ENCODE results near the gene TMEM14C.

DNA sequence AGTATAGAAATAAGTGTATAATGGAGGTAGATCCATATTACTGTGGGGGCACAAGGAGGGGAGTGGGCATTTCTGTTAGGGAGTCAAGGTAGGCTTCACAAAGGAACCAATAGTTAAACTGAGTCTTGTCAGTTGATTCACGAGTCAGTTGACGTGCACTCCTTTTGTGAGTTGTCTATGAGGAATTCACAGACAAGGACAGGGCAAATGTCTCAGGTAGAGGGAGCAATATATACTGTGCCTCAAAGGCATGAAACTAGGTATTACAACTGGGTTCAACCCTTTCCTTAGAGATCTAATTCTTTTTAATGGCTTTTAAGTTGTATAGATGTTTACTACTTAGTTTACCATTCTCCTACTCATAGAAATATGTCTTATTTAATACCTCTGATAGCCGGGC lies 11.0 kb downstream of the TMEM14C start:
- TF ChIP-seq CHD2 (IDR thresholded peaks at IDR 0.05; ENCODE audit: low read length, partially characterized antibody) (no peak), CTCF (IDR thresholded peaks at IDR 0.05) (no peak), EHF (CRISPR knock-in tag; IDR thresholded peaks at IDR 0.05) (no peak), POLR2AphosphoS2 (conservative IDR thresholded peaks at IDR 0.05; ENCODE audit: low read length) (no peak), REST (IDR thresholded peaks at IDR 0.05) (no peak), SREBF2 (IDR thresholded peaks at IDR 0.05) (no peak)
- TF ChIP-seq, protein P1, sequence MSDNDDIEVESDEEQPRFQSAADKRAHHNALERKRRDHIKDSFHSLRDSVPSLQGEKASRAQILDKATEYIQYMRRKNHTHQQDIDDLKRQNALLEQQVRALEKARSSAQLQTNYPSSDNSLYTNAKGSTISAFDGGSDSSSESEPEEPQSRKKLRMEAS (IDR thresholded peaks at IDR 0.05) = no peak
- TF ChIP-seq, protein P2, sequence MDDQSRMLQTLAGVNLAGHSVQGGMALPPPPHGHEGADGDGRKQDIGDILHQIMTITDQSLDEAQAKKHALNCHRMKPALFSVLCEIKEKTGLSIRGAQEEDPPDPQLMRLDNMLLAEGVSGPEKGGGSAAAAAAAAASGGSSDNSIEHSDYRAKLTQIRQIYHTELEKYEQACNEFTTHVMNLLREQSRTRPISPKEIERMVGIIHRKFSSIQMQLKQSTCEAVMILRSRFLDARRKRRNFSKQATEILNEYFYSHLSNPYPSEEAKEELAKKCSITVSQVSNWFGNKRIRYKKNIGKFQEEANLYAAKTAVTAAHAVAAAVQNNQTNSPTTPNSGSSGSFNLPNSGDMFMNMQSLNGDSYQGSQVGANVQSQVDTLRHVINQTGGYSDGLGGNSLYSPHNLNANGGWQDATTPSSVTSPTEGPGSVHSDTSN (IDR thresholded peaks at IDR 0.05) = no peak

Data from A549 (cell line).